ENCODE results near the gene SVEP1.

- no peak for TF ChIP-seq CTCF (optimal IDR thresholded peaks at IDR 0.05 in 1 of 3, IDR thresholded peaks at IDR 0.05 in 1 of 3, conservative IDR thresholded peaks at IDR 0.05 in 1 of 3; ENCODE audit: extremely low read depth in 1 of 3, insufficient read depth in 2 of 3, low read length in 3 of 3)
- TF ChIP-seq EZH2 (IDR thresholded peaks at IDR 0.05; ENCODE audit: low read length) = no peak
Measured at GRCh38 chr9:110521206-110521605, 58.3 kb downstream of the SVEP1 start.

Measured in keratinocyte (primary cell).